NCI-H1092 (cell line): ENCODE results near the gene TBC1D7.

Experiments
- DNase-seq: peaks from one replicate; lab custom pipeline; 2025; lab: John Stamatoyannopoulos, UW

The TBC1D7 gene

DNA sequence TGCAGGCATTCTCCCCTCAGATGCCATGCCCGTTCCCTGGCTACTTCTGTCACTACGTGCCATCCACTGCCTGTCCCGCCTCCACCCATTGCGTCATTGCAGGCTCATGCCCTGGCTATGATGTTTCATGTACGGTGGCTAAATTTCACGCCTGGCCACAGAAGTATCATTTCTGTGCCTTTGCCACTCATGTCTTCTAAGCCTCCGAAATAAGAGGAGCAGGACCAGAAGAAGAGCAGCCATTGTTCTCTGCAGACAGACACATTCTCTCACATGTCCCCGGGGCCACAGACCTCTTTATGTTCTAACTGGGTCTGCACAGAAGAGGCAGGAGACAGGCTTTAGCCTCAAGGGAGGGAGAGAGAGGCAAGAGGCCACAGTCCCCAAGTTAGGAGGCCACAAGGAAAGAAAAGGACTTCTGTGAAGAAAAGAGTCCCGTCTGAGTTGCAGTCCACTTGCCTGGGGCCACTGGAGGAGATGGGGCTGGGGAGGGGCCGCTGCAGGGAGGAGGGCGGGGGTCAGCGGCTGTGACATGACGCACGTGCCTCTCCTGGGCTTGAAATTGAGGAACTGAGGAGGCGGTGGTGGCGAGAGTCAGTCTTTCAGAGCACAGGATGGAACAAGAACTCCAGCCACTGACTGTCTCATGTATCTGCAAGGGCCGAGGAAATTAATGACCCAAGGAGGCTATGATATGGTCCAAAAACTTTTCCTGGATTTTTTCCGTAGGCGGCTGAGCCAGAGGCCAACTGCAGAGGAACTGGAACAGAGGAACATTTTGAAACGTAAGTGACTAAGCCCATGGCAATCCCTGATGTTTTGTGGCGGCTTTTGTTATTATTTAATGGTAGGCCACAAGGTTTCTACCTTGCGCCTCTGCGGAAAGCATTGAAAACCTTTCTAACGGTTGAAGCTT, 55.9 kb downstream of the TBC1D7 start:
- no peak for DNase-seq

DNA sequence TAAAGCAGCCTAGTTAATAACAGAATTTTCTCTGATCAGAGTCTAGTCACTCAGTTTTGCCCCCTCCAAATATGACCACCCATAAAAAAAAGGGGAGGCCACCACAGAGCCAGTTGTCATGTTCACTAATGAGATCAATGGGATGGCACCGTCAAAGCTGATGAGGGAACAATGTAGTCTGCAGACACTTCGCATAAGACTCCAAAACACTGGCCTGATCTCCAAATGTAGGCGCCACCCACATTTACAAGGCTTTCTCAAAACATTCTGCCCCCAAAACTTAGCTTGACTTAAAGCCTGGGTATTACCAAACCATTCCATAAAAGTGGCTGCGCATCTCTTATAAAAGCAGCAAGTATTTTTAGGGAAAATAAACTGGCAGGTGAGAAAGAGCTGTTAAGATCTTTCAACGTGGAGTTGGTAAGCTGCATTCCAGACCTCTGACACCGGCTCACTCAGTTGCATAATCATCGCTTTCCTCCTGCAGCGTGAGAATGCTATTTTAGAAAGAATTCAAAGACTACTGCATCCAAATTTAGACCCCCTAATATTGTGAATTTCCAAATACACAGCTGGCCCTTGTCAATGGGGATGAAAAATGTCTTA, 59.3 kb downstream of the TBC1D7 start:
- DNase-seq = no peak

DNA sequence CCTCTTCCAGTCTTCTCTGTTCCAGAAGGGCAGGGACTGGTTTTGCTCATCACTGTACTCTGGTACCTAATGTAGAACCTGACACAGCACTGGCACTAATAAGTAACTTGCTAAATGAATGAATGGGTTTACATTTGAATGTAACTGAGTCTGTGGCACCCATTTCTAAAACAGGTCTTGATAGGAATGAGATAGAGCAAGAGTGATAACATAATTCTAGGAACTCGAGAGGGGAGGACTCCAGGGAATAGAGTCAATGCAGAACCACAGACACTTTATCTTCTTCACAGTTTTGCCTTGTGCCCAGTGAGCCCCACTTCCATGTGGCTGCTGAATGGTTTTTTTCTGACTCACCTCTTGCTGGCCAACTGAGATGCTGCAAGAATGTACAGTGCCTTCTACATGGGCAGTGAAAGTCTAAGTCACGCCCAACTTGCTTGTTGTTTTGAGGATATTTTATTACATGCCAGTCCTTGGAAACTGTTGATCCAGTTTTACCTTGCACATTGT, 61.1 kb downstream of the TBC1D7 start:
- DNase-seq = no peak

DNA sequence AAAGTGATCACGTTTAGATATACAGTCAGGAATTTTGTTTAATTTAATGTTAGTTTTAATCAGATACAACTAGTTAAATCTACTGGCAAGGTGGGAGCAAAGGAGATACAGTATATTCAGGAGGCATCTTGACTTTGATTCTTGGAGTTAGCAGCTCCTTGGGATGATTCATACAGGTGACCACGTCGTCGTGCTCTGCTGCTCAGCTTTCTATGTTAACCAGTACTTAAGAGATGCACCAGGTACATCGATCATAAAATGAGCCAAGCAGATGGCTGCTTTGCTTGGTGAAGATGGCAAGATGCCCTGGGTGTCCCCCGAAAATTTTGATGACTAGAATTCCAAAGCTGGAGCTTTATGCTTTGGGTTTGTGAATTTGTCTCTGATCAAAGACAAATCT, 64.7 kb downstream of the TBC1D7 start:
- DNase-seq = no peak

DNA sequence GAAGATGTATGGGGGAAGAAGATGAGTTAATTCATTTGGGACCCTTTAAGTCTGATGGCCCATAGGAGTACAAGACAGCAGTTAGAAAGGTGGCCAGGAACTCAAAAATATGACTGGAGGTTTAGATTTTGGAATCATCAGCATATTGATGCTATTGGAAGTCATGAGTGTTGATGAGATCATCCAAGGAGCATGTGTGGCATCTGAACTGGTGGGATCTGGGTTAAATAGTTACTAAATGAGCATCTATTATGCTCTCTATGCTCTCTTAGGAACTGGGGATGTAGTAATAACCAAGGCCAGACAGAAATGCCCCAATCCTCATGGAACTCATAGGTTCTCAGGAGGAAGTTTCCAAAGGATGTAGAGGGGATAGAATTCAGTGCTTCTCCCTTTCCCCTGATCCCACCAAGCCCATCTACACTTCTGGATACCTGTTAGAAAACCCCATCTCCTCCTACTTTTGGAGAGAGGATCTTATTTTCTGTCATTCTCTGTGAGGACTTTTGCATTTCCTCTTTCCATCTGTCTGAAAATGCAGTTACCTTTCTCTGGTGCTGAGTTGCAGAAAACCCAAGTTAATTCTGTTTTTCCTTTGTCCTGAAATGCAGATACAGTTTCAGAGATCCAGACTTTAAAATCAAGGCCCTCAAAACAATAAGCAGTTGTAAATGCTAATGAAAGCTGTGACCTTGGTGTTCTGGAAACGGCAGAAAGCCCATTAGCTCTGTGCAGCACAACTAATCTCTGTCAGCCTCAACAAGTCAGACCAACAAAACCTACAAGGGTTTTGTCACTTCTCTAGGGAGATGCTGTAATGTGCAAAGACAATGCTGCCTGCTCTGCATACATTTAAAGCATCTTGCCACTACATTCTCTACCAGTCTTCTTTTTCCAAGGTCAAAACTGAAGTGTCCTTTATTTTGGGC, 65.8 kb downstream of the TBC1D7 start:
- no peak for DNase-seq

DNA sequence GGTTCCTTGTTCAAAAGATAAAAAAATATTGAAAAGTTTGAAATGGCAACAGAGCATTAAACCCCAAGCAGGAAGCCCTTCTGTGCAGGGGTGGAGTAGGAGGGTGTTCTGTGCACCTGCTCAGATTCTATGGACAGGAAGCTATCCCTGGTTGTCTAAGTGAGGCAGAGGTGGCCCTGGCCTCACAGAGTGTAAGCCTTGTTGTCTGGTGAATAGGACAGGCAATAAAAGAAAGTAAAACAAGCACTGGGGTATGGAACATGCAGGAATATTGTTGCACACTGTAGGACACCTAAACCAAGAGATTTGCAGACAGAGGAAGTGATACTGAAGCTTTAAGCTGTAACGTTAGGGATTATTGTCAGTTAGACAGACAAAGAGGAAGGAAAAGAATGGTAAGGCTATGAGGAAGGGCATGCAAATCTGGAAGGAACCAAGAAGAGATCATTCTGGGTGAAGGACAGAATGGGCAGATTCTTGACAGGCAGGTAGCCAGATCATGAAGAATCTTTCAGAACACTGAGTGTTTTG, 66.8 kb downstream of the TBC1D7 start:
- no peak for DNase-seq

DNA sequence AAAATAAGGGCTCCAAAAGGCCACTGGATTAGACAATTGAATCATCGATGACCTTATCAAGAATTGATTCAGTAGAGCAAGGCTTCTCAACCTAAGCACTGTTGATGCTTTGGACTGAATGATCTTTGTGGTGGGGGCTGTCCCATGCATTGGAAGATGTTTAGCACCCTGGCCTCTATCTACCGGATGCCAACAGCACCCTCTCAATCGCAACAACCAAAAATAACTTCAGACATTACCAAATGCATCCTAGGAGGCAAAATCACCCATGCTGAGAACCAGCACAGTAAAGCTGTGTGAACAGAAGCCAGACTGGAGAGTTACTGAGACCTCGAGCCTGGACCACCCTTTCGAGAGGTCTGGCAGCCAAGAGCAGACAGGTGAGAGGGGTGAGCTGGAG, 67.5 kb downstream of the TBC1D7 start:
- DNase-seq = no peak

DNA sequence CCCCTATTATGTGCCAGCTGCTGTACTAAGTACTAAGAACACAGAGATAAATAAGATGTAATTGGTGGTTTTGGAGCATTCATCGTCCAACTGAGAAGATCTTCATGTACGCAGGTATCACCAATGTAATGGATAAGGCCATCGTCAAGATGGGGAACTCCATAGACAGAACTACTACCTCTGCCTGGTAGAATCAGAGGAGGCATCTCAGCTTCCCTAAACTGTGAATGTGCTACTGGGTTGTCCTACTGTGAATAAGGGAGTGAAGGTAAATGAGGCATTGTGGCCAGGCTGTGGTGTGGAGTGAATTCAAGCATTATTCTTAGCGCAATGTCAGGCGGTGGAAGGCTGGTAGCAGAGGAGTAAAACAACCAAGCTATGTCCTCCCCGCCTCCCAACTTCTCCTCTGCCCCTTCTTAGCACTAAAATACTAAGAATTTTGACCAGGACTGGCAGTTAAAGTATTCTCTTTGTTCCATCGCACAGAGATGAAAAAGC, 68.2 kb downstream of the TBC1D7 start:
- DNase-seq = no peak

DNA sequence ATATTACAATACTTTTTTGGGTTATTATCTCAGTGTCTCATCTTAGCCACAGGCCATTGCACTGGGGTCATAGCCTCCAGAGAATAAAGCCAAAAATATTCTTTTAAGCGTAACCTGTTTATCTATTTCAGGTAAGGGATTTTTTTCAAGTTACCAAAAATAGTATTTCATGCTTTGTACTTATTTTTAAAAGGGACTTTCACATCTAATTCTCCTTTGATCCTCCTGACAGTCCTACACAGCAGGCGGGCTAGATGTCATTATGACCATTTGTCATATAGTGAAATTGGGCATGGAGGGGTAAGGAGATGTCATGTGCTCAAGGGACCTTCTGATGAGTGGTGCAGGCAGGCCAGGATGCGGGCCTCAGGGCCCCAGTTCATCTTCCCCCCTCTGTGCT, 68.9 kb downstream of the TBC1D7 start:
- DNase-seq = no peak

DNA sequence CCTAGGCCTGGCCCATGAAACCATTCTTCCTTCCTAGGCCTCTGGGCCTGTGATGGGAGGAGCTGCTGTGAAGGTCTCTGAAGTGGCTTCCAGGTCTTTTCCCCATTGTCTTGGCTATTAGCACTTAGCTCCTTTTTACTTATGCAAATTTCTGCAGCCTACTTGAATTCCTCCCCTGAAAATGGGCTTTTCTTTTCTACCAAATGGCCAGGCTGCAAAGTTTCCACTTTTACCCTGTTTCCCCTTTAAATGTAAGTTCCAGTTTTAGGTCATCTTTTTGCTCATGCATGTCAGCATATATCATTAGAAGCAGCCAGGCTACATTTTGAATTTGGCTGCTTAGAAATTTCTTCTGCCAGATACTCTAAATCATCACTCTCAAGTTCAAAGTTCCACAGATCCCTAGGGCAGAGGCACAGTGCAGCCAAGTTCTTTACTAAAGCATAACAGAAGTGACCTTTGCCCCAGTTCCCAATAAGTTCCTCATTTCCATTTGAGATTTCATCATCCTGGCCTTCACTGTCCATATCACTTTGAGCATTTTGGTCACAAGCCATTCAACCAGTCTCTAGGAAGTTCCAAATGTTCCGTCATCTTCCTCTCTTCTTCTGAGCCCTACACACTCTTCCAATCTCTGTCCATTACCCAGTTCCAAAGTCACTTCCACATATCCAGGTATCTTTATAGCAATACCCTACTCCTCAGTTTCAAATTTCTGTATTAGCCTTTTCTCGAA, 71.9 kb downstream of the TBC1D7 start:
- DNase-seq = no peak
